Measurements from ENCODE around the gene BFSP1. TPM values are rescaled to one million over a fixed set of nuclear protein-coding genes. Genes with fewer than 3 reads are reported as not detected.

BFSP1 gene
- total RNA-seq, 1 donor from 2014 or later, result 3.5 TPM

DNA sequence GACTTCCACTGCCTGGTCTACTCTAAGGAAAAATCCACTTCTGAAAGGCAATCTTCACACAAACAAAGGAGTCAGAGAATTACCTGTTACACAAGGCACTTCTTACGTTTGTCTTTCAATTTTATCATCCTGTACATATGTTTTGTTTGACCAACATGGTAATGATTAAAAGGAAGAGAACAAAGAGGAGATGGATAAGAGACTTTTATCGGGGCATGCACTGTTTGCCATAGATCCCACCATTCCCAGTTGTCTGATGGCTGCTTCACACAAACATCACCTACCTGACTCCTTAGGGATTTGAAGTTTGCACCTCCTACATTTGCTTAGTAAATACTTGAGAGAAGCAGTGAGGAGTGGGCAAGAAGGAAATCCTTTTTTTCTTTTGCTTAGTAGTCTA, 87.1 kb downstream of the BFSP1 start:
- no peak for DNase-seq (ENCODE audit: low spot score)
- H3K27me3 Mint-ChIP-seq (ENCODE audit: unreplicated experiment), result peaks cover 1% of the 10 kb centered on the region
- no peak overlapping the region for H3K27ac Mint-ChIP-seq (ENCODE audit: unreplicated experiment)
- H3K4me3 Mint-ChIP-seq (ENCODE audit: unreplicated experiment), result no peak overlapping the region
- no peaks in the 10 kb centered on the region for H3K36me3 Mint-ChIP-seq (ENCODE audit: low read depth, unreplicated experiment)
- no peak for TF ChIP-seq CTCF (IDR thresholded peaks at IDR 0.05; ENCODE audit: unreplicated experiment)
- no peaks in the 10 kb centered on the region for H3K9me3 Mint-ChIP-seq (ENCODE audit: unreplicated experiment)
- no peaks in the 10 kb centered on the region for H3K4me1 Mint-ChIP-seq (ENCODE audit: unreplicated experiment)

Other genes with a start within 250 kb of the BFSP1 start
- 142 TPM for gene DSTN, start 38.7 kb upstream of the BFSP1 start, total RNA-seq (ENCODE audit: unreplicated experiment)
- 179 TPM for gene RRBP1, start 150.9 kb upstream of the BFSP1 start, total RNA-seq (ENCODE audit: unreplicated experiment)
- gene BANF2, start 168.6 kb upstream of the BFSP1 start, total RNA-seq (ENCODE audit: unreplicated experiment), result not detected

All from endothelial cell (in vitro differentiated cells).